HepG2 (cell line): Measurements from ENCODE around the gene TMEM176A. TPM values are rescaled to one million over a fixed set of nuclear protein-coding genes. Genes with fewer than 3 reads are reported as not detected.

Experiments used
- ATAC-seq: fragments of 200-7000 bp; cut with Tn5 transposase; 3 replicates; pipeline ENCODE4 v1.9.1; 2020; ENCODE audit warnings: mild to moderate bottlenecking, moderate library complexity
- BruUV-seq: library from RNA; stranded (reverse); fragments of 400-500 nt; replicated peaks from 2 replicates; lab custom pipeline; 2021; lab: Mats Ljungman, UMichigan
- CTCF ChIA-PET: fragments of 300-600 bp; formaldehyde crosslinking; extraction: SDS; loops from one replicate; lab custom pipeline; 2021; ENCODE audit warnings: low total read pairs, inconsistent platforms, low intra/inter-chr PET ratio; lab: Yijun Ruan, JAX
- POLR2A ChIA-PET: fragments of 350-600 bp; sonication (Branson Sonifier 250); formaldehyde crosslinking; loops from one replicate; lab custom pipeline; 2020; ENCODE audit warnings: antibody characterized with exemption, inconsistent platforms; lab: Yijun Ruan, JAX
- DNase-seq: peaks from one replicate; pipeline ENCODE4 v3.0.0-alpha.2; 2015; ENCODE audit warnings: low spot score
- FAIRE-seq: peaks from 3 replicates; lab custom pipeline; 2011; peaks lifted over from hg19 to GRCh38; lab: Jason Lieb, UNC
- H2AFZ ChIP-seq: one replicate; pipeline ENCODE4 v1.6.1; 2011; ENCODE audit warnings: low read length, inconsistent platforms
- H3K27ac ChIP-seq: fragments of 300-600 bp; 3 replicates; pipeline ENCODE4 v1.8.0; 2011; ENCODE audit warnings: mixed run types, mild to moderate bottlenecking, mixed read lengths, low read length, inconsistent platforms; ENCODE audit not compliant: insufficient read depth; ENCODE audit errors: extremely low read length
- H3K27me3 ChIP-seq, 2 experiments: fragments of 200-600 bp in 1 of 2; 2 replicates in 1 of 2; 3 replicates in 1 of 2; pipeline versions ENCODE4 v1.6.0 to v1.8.0; 2011; ENCODE audit warnings: low read length in 2 of 2, mild to moderate bottlenecking in 2 of 2, moderate library complexity in 2 of 2, inconsistent platforms in 1 of 2; ENCODE audit not compliant: insufficient read depth in 2 of 2, control insufficient read depth in 1 of 2
- H3K36me3 ChIP-seq, 2 experiments: fragments of 200-600 bp in 1 of 2; replicated peaks in 1 of 2; 2 replicates in 1 of 2; 3 replicates in 1 of 2; pipeline versions ENCODE4 v1.5.1 to v1.8.0; 2011; ENCODE audit warnings: low read length in 2 of 2, inconsistent platforms in 1 of 2; ENCODE audit not compliant: insufficient read depth in 2 of 2, control insufficient read depth in 1 of 2
- H3K4me1 ChIP-seq: 2 replicates; pipeline ENCODE4 v1.5.1; 2012; ENCODE audit warnings: low read length, inconsistent platforms; ENCODE audit not compliant: insufficient read depth
- H3K4me2 ChIP-seq: 2 replicates; pipeline ENCODE4 v1.6.0; 2011; ENCODE audit warnings: low read depth, low read length, inconsistent platforms
- H3K4me3 ChIP-seq, 3 experiments: fragments of 200-600 bp in 1 of 3; sonication (generic), shearing (Covaris generic) in 1 of 3; replicated peaks in 1 of 3; 2 replicates each; pipeline ENCODE4 v1.5.1; 2011 to 2016; ENCODE audit warnings: low read length in 3 of 3, inconsistent platforms in 2 of 3, low read depth in 2 of 3, mild to moderate bottlenecking in 2 of 3, control low read depth in 1 of 3, mixed read lengths in 1 of 3; ENCODE audit not compliant: insufficient read depth in 1 of 3
- H3K79me2 ChIP-seq: one replicate; pipeline ENCODE4 v1.6.1; 2011; ENCODE audit warnings: low read length, inconsistent platforms; ENCODE audit not compliant: insufficient read depth
- H3K9ac ChIP-seq: 2 replicates; pipeline ENCODE4 v1.6.0; 2011; ENCODE audit warnings: mild to moderate bottlenecking, low read depth, low read length, inconsistent platforms; ENCODE audit not compliant: insufficient read depth
- H3K9me3 ChIP-seq: 2 replicates; pipeline ENCODE4 v1.5.1; 2012; ENCODE audit warnings: mild to moderate bottlenecking, low read length
- H4K20me1 ChIP-seq: 2 replicates; pipeline ENCODE4 v1.6.0; 2011; ENCODE audit warnings: inconsistent platforms, mild to moderate bottlenecking, low read length, moderate library complexity; ENCODE audit not compliant: insufficient read depth
- ATAD3A ChIP-seq: sonication (generic); formaldehyde crosslinking; IDR thresholded peaks from 2 replicates; pipeline ENCODE4 v1.4.0; 2020; ENCODE audit warnings: missing genetic modification reagents
- KMT2B ChIP-seq: IDR thresholded peaks from 2 replicates; pipeline ENCODE4 v1.6.1; 2016; ENCODE audit warnings: missing genetic modification reagents, missing compliant biosample characterization
- YEATS4 ChIP-seq: sonication (generic); formaldehyde crosslinking; IDR thresholded peaks from 2 replicates; pipeline ENCODE4 v1.4.0; 2020; ENCODE audit warnings: missing genetic modification reagents, borderline replicate concordance
- ZBTB34 ChIP-seq: sonication (generic); formaldehyde crosslinking; IDR thresholded peaks from 2 replicates; pipeline ENCODE4 v1.8.0; 2022; ENCODE audit warnings: mild to moderate bottlenecking, missing genetic modification reagents
- ZNF20 ChIP-seq: sonication (generic); formaldehyde crosslinking; IDR thresholded peaks from 2 replicates; pipeline ENCODE4 v1.4.0; 2020; ENCODE audit warnings: mild to moderate bottlenecking, moderate library complexity, missing genetic modification reagents
- ZNF253 ChIP-seq: sonication (generic); formaldehyde crosslinking; IDR thresholded peaks from 2 replicates; pipeline ENCODE4 v1.8.0; 2022; ENCODE audit warnings: mild to moderate bottlenecking, missing genetic modification reagents, borderline replicate concordance
- ZNF350 ChIP-seq: sonication (generic); formaldehyde crosslinking; IDR thresholded peaks from 2 replicates; pipeline ENCODE4 v1.4.0; 2020; ENCODE audit warnings: mild to moderate bottlenecking, low read depth, missing genetic modification reagents, borderline replicate concordance
- ZNF7 ChIP-seq: IDR thresholded peaks from 2 replicates; pipeline ENCODE4 v1.6.1; 2016; ENCODE audit warnings: missing biosample characterization, missing genetic modification reagents
- ZNF776 ChIP-seq: sonication (generic); formaldehyde crosslinking; IDR thresholded peaks from 2 replicates; pipeline ENCODE4 v1.4.0; 2020; ENCODE audit warnings: mild to moderate bottlenecking, missing genetic modification reagents
- WGBS: methylation state at CpG from one replicate; pipeline ENCODE4 v1.1.6; 2017; ENCODE audit warnings: low lambda C conversion rate; 5-methylcytosine and 5-hydroxymethylcytosine counted together
- in situ Hi-C: cut with HindIII; loops from 2 replicates; pipeline ENCODE4 v1.10.0; 2017; ENCODE audit warnings: low pct_unique_long_range_greater_than_20kb; ENCODE audit not compliant: extremely low pct_ligation_motif_present
- intact Hi-C: fragments of 100-400 bp; cut with micrococcal nuclease; formaldehyde crosslinking; loops from one replicate; pipeline ENCODE4 v1.10.0; 2022; ENCODE audit not compliant: unreplicated experiment
- polyA plus RNA-seq, 8 experiments: library from polyadenylated mRNA; depleted of rRNA in 3 of 8; stranded (reverse) in 7 of 8; unstranded in 1 of 8; fragments of >200 nt; fragmentation: Illumina TruSeq in 4 of 8; extraction: Trizol in 4 of 8; gene quantifications; 2 replicates each; pipeline versions ENCODE4 v1.2.1 to v1.2.3, GENCODE V29; 2011 to 2016; ENCODE audit warnings: low read depth in 4 of 8, missing spikeins in 1 of 8, mixed read lengths in 1 of 8; ENCODE audit not compliant: insufficient read depth in 1 of 8
- total RNA-seq, 5 experiments: library from RNA; depleted of rRNA; stranded (reverse); fragments of >200 nt; fragmentation: Illumina TruSeq; extraction: Trizol; gene quantifications; 2 replicates each; pipeline ENCODE4 v1.2.3, GENCODE V29; 2016; ENCODE audit warnings: low read depth in 1 of 5

TMEM176A gene
- total and polyA plus RNA-seq, 2 of the 13 experiments (the other 11 are each of a cell fraction or from before 2014, with no cell fraction given): not detected

GRCh38 chr7:150755473-150756099 is 45.0 kb upstream of the TMEM176A start:
- FAIRE-seq (no peak), DNase-seq (no peak), ATAC-seq (no peak)
- H3K9me3 ChIP-seq: no peaks in the 10 kb centered on the region
- 41% methylated on average over 4 of the region's 4 CpGs for WGBS
- no peak overlapping the region for H3K27ac ChIP-seq
- H3K27me3 ChIP-seq: no peaks in the 10 kb centered on the region
- in situ Hi-C loops: loop anchor here (5.0 to 25.0 kb wide), 2 partner anchors 308 to 468 kb away; no protein-coding TSS in a partner anchor
- no peak overlapping the region for H3K9ac ChIP-seq
- H3K79me2 ChIP-seq: no peaks in the 10 kb centered on the region
- intact Hi-C loops: no loop called here
- H3K4me2 ChIP-seq: no peak overlapping the region
- no TSS peak for BruUV-seq
- H4K20me1 ChIP-seq: no peaks in the 10 kb centered on the region
- H3K4me3 ChIP-seq: no peak overlapping the region
- no peaks in the 10 kb centered on the region for H3K4me1 ChIP-seq
- H3K36me3 ChIP-seq: no peaks in the 10 kb centered on the region
- POLR2A ChIA-PET: no interaction called here
- CTCF ChIA-PET: interaction anchor here (2.1 kb wide), 1 partner anchor 307 kb away, joined by 9 read pairs; no protein-coding TSS in a partner anchor
- no peak overlapping the region for H2AFZ ChIP-seq
- TF ChIP-seq ZNF253 (CRISPR knock-in tag): no peak
- TF ChIP-seq ATAD3A (CRISPR knock-in tag): no peak
- no peak for TF ChIP-seq ZNF20 (CRISPR knock-in tag)
- TF ChIP-seq YEATS4 (CRISPR knock-in tag): no peak
- TF ChIP-seq KMT2B (CRISPR knock-in tag): no peak
- TF ChIP-seq ZNF350 (CRISPR knock-in tag): no peak
- TF ChIP-seq ZNF7 (CRISPR knock-in tag): no peak
- no peak for TF ChIP-seq ZNF776 (CRISPR knock-in tag)
- no peak for TF ChIP-seq ZBTB34
